HEK293T (cell line): ENCODE results near the gene YEATS4.

Experiments
- BHLHE40 ChIP-seq: fragments of 450-650 bp; IDR thresholded peaks from 2 replicates; pipeline ENCODE4 v1.6.1; 2016; ENCODE audit warnings: mild to moderate bottlenecking, moderate library complexity, borderline replicate concordance
- CTBP1 ChIP-seq: fragments of 450-650 bp; IDR thresholded peaks from 2 replicates; pipeline ENCODE4 v1.6.1; 2016; ENCODE audit warnings: borderline replicate concordance
- ELF4 ChIP-seq: fragments of 450-650 bp; IDR thresholded peaks from 2 replicates; pipeline ENCODE4 v1.6.1; 2017; ENCODE audit warnings: antibody characterized with exemption
- HDGF ChIP-seq: fragments of 450-650 bp; IDR thresholded peaks from 2 replicates; pipeline ENCODE4 v1.6.1; 2017; ENCODE audit warnings: antibody characterized with exemption, borderline replicate concordance
- L3MBTL2 ChIP-seq: fragments of 450-650 bp; conservative IDR thresholded peaks from 2 replicates; pipeline ENCODE4 v1.6.1; 2016; ENCODE audit warnings: mild to moderate bottlenecking
- SP1 ChIP-seq: fragments of 450-650 bp; IDR thresholded peaks from 2 replicates; pipeline ENCODE4 v1.6.1; 2017
- TARDBP ChIP-seq: fragments of 450-650 bp; IDR thresholded peaks from 2 replicates; pipeline ENCODE4 v1.6.1; 2016

GRCh38 chr12:69328426-69328825 lies 31.1 kb upstream of the YEATS4 start:
- TF ChIP-seq BHLHE40 (no peak), SP1 (no peak), L3MBTL2 (no peak), HDGF (no peak), ELF4 (no peak), CTBP1 (no peak), TARDBP (no peak)
